Putamen (tissue), 1 donor: Measurements from ENCODE around the gene RBM18.

Experiments used
- DNase-seq: peaks from one replicate; pipeline ENCODE4 v3.0.0-alpha.2; 2016; ENCODE audit warnings: low spot score

Gene RBM18, protein sequence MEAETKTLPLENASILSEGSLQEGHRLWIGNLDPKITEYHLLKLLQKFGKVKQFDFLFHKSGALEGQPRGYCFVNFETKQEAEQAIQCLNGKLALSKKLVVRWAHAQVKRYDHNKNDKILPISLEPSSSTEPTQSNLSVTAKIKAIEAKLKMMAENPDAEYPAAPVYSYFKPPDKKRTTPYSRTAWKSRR

DNA sequence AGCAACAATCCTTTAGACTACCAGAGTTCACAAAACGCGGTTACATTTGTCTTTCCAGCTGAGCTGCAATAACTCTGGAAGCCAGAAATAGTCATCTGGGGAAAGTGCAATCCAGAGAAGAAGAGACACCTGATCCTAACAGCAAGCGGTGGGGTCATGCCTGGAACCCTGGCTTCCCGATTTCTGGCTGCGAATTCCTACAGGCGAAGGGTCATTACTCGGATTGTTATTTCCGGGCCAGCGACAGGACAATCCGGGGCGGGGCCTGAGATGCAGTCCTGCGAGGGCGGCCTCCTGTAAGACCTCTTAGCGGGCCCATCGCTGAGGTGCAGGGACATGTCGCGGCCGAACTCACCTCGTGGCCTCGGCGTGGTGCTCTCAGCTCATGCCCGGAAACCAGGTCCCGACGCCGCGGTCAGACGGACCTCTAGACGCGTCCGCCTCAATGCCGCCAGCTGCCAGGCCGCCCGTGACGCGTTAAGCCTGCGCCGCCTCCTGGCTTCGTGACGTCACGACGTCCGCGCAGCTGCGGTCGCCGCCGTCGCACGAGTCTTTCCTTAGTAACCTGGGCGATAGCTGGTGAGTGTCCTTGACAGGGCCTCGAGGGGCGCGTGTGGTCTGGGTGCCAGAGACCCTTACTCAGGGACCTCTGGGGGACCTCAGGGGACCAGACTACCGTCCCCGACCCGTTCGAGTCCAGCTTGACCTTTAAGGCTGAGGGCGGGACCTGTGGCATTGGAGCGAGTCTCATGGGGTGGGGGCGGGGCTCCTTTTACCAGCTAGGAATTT is at the start of gene RBM18, which contains the start of gene MRRF:
Gene RBM18, minus strand, starts transcription at position 481 of the 789 bp plus-strand sequence. CDS start 3,348 bp downstream, outside the sequence.
Gene MRRF, plus strand, starts transcription at position 523 of the 789 bp plus-strand sequence. CDS start 6,010 bp downstream, outside the sequence.
- peak; percentile 87 for DNase-seq

DNA sequence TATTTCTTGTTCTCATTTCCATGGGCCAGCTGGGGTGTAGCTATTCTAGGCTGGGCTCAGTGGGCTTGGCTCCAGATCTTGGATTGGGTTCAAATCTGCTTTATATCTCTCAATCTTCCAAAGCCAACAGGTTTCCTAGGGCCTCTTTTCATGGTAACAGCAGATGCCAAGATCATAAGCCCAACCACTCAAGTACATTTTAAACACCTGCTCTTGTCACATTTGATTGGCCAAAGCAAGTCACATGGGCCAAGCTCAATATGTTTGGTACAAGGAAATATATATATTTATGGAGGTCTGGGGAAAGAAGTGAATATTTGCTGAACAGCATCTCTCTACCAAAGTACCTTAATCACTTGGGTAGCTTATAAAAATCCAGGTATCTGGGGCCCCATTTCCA is 49.5 kb upstream of the RBM18 start:
- DNase-seq, result no peak

DNA sequence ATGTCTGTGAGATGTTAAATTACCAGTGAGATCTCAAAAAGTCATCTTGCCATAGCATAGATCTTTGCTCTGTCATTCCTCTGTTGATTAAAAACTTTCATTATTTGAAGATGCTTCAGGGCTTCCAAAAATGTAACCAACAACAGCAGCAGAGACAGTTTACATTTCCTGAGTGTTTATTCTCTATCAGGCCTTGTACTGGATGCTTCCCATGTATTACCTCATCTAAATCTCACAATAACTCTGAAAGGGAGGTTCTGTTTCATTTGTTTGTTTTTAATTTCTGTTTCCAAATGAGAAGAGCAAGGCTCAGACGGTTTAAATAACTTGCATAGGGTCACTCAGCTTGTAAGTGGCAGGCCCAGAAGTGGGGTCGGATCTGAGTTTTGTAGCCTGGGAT is 45.2 kb upstream of the RBM18 start:
- no peak for DNase-seq

DNA sequence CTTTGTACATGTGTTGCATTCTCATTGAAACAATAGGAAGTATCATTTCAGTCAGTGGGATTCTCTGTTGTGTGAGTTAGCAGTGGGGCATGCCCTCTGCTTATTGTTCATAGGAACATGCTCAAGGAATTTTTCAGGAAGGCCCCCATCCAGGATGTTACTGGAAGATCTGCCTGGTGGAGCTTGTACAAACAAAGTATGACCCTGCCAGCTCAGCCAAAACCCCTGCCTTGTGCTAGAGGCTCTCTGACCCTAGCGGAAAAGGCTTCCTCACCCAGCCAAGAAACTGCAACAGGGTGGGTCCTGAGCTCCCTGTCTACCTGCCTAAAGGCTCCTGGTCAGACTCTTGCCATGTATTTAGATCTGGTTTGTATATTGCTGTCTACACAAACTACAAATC is 43.3 kb upstream of the RBM18 start:
- DNase-seq, result no peak

DNA sequence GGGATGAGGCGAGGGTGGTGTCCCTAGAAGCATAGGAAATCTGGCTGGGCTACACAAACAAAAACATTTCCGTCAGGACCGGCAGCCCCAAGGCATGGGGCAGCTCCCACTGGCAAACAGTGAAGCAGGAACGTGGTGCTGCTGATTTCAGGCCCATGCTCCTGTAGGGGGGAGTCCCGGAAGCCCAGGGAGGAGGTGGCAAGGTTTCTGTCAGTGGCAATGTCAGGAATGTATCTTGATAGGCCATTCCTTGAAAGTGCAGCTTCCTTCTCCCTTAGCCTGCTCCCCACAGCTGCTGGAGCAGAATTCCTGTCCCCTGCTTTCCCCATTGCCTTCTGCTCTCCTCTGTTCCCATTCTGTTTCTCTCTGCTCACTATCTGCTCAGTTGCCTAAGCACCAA is 42.4 kb upstream of the RBM18 start:
- DNase-seq, result no peak

DNA sequence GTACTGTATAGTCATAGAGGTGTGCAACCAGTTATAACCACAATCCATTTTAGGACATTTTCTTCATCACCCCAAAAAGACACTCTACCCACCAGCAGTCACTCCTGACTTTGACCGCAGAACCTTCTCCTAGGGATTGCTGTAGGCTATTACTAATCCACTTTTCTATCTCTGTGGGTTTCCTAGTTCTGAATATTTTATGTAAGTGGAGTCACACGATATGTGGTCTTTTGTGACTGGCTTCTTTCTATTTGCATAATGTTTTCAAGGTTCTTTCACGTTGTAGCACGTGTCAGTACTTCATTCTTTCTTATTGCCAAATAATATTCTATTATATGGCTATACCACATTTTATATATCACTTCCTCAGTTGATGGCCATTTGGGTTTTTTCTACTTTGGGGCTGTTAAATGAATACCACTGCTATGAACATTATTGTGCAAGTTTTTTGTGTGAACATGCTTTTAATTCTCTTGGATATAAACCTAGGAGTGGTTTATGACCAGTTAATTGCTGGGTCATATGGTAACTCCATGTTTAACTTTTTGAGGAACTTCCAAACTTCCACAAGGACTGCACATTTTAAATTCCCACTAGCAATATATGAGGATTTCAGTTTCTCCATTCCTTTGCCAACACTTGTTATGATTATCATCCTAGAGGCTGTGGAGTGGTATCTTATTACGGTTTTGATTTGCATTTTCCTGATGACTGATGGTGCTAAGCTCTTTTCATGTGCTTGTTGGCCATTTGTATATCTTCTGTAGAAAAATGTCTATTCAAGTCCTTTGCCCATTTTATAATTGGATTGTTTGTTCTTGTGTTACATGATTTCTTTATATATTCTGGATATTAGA is 37.8 kb upstream of the RBM18 start:
- DNase-seq, result no peak

DNA sequence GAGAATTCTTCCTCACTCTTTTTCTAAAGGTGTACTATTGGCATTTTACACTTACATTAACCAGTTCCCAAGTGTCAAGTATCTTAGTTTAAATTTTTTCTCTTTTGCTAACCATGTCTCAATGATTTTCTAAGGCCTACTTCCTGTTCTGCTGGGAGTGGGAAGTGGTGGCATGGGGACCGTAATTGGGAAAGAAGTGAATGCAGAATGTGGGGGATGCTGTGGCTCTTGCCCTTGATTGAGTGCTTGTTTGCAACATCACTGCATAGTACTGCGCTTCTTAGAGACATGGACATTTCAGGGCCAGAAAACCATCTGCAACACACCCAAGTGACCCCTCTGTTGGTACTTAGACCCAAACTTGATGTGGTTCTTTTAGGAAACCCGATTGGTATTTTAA is 32.9 kb upstream of the RBM18 start:
- no peak for DNase-seq

DNA sequence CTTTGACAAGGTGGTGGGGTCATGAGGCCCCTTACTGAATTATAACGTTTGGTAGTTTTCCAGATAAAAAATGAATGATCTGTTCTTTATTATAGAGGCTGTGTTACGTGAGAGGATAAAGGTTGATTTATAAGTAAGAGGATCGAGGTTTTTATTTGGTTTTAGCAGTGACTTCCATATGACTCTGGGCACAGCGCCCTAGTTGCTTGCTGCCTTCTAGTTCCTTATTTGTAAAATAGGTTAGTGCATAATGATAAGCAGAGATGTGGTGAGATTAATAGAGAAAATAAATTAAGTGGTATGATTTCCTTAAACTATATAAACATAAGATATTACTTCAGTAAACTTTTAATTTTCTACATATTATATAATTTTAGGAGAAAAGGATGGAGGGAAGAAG is 29.9 kb upstream of the RBM18 start:
- DNase-seq, result no peak

DNA sequence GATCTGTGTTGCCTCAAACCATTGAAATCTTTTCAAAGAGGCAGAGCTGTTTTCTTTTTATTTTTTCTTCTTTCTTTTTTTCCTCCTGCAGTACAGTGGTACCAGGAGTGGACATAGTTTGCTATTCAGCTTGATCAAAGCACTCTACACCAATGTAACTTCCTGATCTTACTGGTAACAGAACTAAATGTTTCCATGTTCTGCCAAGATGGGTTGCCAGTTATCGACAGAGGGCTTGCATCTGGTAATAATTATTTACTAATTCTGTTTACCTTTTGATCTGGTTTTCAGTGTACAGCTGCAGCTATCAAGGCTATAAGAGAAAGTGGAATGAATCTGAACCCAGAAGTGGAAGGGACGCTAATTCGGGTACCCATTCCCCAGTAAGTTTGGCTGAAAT is 26.8 kb upstream of the RBM18 start:
- DNase-seq, result no peak

DNA sequence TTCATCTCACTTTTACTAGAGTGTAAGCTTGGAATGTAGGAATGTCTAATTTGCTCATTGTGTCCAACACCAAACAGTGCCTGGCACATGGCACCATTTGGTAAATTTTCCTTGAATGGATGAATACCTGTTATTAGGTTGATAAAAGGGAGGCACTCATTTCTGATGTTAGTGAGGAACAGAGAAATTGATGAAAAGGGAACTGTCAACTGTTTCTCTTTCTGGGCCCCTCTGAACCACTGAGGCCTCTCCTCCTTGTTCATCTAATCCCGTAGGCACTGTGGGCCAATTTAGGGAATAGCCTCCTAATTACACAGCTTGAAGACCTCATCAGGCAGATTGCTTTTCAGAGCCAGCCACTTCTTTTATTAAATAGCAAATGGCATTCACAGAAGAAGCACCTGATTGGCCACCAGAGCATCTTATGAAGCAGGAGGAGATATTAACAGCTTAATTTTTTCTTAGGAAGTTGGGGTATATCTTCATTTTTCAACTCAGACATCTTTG is 22.6 kb upstream of the RBM18 start:
- no peak for DNase-seq

DNA sequence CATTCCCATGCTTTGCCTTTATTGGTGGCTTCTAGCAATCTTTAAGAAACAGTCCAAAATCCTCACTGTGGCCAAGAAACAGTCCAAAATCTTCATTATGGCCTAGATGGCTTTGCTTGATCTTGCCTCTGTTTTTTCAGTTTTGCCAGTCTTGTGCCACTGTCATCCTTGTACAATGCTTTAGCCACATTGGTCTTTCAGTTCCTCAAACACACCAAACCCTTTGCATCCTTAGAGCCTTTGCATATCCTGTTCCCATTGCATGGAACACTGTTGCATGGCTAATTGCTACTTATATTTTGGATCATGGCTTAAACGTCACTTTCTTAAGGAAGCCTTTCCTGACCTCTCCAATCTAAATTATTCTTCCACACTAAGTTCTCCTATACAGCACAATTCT is 22.1 kb upstream of the RBM18 start:
- DNase-seq, result no peak

DNA sequence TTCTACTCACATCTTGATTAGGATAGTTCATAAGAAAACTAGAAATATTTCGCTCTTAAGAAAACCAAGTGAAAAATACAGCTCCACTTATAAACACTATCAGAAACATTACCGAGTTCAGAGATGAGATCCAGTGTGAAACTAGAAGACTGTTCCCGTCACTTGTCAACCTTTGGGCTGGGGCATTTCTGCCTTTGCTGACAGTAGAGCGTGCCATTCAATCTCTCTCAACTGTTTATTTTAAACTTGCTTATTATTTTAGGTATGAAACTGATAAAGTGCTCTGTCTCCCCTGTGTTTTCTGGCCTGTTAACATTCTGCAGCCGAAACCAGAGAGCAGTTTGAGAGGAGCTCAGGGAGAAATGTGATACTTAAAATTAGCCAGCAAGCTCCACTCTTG is 16.7 kb upstream of the RBM18 start:
- no peak for DNase-seq

DNA sequence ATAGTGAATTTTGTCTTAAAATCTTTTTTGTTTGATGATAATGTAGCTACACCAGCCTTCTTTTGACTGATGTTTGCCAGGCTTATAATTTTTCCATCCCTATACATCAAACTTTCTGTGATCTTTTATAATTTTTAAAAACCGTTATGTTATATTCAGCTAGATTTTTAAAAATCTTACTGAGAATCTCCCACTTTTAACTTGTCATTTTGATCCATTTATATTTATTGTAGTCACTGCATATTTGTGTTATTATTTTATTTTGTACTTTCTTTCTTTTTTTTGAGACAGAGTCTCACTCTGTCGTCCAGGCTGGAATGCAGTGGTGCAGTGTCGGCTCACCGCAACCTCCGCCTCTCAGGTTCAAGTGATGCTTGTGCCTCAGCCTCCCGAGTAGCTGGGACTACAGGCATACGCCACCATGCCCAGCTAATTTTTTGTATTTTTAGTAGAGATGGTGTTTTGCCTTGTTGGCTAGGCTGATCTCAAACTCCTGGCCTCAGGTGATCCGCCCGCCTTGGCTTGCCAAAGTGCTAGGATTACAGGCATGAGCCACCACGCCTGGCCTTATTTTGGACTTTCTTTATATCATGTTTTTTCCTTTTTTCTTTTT is 12.8 kb upstream of the RBM18 start:
- DNase-seq, result no peak

DNA sequence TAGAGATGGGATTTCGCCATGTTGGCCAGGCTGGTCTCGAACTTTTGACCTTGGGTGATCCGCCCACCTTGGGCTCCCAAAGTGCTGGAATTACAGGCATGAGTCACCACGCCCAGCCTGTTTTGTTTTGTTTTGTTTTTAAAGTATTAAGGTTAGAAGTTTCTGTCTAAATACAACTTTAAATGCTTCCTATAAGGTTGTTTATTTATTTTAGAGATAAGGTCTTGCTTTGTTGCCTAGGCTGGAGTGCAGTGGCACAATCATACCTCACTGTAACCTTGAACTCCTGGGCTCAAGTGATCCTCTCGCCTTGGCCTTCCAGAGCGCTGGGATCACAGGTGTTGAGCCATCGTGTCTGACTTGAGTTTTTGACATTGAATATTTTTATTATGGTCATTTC is 11.5 kb upstream of the RBM18 start:
- no peak for DNase-seq

DNA sequence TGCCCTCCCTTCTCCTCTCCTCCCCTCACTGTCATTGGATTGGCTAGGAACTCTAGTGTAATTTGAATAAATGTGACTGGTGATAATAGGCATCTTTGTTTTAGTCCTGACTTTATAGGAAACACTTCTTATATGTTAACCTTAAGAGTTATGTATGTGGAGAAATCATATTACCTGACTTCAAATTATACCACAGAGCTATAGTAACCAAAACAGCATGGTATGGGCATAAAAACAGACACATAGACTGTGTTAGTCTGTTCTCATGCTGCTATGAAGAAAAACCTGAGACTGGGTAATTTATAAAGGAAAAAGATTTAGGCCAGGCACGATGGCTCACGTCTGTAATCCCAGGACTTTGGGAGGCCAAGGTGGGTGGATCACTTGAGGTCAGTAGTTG is 9.4 kb upstream of the RBM18 start:
- no peak for DNase-seq

DNA sequence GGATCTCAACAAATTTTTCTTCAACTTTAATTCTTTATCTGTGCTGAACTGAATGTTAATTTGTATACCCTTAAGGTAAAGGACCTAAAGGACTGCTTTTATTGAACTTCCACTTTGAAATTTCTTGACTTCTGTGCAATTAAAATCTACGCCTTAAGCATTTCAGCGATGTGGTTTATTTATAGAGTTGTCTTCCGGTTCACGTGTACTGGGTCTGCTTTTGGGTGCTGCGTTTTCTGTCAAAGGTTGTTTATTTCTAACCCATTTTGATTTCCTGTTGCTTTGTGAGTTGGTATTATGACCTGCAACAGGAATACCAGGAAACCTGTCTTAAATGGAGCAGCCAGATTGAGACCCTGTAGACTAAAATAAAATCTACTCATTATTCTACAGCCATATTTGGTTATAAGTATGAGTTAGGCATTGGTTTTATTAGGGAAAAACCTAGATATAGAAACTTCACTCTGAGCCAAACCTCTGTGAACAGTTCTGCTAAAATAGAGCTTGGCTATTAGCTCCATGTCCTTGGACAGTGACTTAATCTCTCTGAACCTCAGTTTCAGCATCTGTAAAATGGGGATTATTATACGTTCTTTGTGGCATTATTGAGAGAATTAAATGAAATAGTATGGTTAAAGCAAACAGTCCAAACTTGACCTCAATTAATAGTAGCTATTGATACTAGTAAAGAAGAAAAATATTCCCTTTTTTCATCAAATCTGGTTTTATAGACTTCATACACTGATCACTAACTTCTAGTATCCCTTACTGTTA is 3.6 kb upstream of the RBM18 start:
- DNase-seq, result no peak

DNA sequence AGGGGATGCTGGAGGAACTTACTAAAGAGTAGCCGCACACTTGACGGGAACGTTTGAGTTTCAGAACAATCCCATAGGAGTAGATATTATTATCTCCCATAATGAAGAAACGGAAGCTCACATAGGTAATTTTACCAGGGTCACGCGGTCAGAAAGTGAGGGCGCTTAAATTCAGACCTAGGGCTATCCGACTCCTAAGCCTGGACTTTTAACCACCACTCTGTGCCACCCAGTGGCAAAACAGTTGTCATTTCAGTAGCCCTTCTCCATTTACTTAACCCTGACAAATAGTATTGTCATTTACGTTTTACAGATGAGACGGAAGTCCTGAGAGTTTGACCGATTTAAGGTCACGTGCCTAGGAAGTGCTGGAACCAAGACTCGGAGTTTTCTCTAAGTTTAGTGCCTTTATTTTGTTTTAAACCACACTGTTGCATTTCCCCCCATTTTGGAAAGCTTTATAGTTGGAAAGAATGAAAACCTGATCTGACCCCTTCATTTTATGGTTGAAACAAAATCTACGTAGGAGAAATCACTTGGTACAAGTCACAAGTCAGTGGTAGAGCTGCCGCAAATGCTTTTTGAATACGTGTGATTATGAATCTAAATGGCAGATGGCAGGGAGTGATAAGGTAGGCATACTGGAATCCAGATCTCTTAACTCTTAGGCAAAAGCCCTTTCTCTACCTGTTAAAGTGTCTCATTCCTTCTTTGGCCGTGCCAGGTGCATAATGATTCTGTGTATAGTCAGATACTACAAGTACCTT is 692 bp upstream of the RBM18 start:
- DNase-seq, result no peak

DNA sequence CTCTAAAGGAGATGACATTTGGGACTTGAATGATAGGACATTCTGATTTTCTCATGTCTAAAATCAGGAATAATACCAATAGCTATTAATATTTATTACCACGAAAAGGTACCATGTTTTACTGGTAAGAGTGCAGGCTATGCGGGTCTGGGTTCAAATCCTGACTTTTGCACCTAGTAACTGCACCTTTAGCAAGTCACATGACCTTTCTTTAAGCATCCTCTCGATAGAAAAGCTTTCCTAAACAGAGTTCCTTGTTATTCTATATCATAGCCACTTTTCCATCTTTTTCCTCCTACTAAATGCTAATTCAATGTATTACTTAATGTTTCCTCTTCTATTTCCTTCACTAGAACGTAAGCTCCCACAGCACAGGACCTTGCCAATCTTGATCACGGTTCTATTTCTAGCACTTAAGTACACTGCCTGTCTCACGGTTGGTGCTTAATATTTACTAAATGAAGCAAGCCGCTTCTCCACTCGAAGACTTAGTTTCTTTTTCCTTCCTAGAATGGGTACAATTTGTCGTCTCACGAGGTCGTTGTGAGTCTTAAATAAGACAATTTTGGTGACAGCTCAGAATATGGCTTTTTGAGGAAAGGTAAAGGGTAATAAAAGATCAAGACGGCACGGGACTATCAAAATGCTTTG is 816 bp downstream of the RBM18 start:
- no peak for DNase-seq

DNA sequence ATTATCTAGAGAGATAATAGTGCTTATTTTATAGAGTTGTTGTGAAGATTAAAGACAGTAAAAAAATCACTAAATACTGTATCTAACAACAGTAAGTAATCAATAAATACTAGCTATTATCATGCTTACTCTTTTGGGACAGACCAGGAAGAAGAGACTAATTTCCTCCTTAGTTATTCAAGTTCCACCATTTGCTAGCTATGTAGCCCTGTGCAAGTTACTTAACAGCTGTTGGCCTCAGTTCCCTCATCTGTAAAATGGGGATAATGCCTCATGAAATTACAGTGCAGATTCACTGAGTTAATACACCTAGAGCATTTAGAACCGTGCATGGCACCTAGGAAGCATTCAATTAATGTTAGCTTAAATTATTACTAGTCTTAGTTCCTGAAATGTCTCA is 2.6 kb downstream of the RBM18 start:
- DNase-seq, result no peak

DNA sequence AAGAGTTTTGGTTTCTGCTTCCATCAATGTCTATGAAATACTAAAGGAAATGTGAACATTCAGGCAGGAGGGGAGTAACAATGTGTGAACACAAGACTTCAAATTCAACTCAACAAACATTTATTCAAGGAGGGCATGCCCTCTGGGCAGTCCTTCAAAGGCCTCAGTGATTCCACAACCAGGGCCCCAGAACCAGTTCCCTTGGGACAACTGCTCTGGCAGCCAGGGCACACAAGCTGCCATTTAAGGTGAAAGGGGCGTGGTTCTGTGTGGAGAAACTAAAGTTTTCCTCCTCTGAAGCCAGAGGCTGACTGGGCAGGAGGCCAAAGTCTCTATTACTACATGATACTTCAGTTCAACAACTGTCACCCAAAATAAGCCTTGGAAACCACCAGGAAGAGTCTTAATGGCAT is 3.2 kb downstream of the RBM18 start:
- DNase-seq, result no peak
